ENCODE measurements around the gene MTFMT. TPM values are rescaled to one million over a fixed set of nuclear protein-coding genes. Genes with fewer than 3 reads are reported as not detected.

MTFMT gene
- total RNA-seq, 1 donor from 2014 or later: 6.8 TPM

GRCh38 chr15:64975390-64975789 is 54.0 kb downstream of the MTFMT start:
- H3K4me1 ChIP-seq (ENCODE audit: control insufficient read depth in 3 of 3, insufficient read depth in 3 of 3, low read length in 3 of 3): no peaks in the 10 kb centered on the region
- H3K27ac ChIP-seq (ENCODE audit: low read depth, low read length): no peak overlapping the region
- H3K9ac ChIP-seq (ENCODE audit: low read depth in 1 of 3, low read length in 3 of 3): no peak overlapping the region
- H3K9me3 ChIP-seq (ENCODE audit: control insufficient read depth in 3 of 3, low read length in 3 of 3): no peaks in the 10 kb centered on the region
- no peak overlapping the region for H3K4me3 ChIP-seq (ENCODE audit: low read length in 3 of 3)
- no peaks in the 10 kb centered on the region for H3K27me3 ChIP-seq (ENCODE audit: control insufficient read depth in 3 of 3, insufficient read depth in 3 of 3, low read length in 3 of 3)
- H3K36me3 ChIP-seq (ENCODE audit: control insufficient read depth in 3 of 3, insufficient read depth in 3 of 3, low read length in 3 of 3): peaks cover 18 to 52% (median 43%) of the 10 kb centered on the region in 3 donors

- no peaks in the 10 kb centered on the region for H3K9me3 ChIP-seq (ENCODE audit: control insufficient read depth in 3 of 3, low read length in 3 of 3)
- no peaks in the 10 kb centered on the region for H3K4me1 ChIP-seq (ENCODE audit: control insufficient read depth in 3 of 3, insufficient read depth in 3 of 3, low read length in 3 of 3)
- no peak overlapping the region for H3K27ac ChIP-seq (ENCODE audit: low read depth, low read length)
- no peak overlapping the region for H3K9ac ChIP-seq (ENCODE audit: low read depth in 1 of 3, low read length in 3 of 3)
- H3K36me3 ChIP-seq (ENCODE audit: control insufficient read depth in 3 of 3, insufficient read depth in 3 of 3, low read length in 3 of 3): peaks cover 16 to 42% (median 40%) of the 10 kb centered on the region in 3 donors
- H3K4me3 ChIP-seq (ENCODE audit: low read length in 3 of 3): no peak overlapping the region
- no peaks in the 10 kb centered on the region for H3K27me3 ChIP-seq (ENCODE audit: control insufficient read depth in 3 of 3, insufficient read depth in 3 of 3, low read length in 3 of 3)
Measured at GRCh38 chr15:64970698-64971097, 58.7 kb downstream of the MTFMT start.

- no peak overlapping the region for H3K9ac ChIP-seq (ENCODE audit: low read depth in 1 of 3, low read length in 3 of 3)
- peaks cover 23 to 46% (median 43%) of the 10 kb centered on the region in 3 donors for H3K36me3 ChIP-seq (ENCODE audit: control insufficient read depth in 3 of 3, insufficient read depth in 3 of 3, low read length in 3 of 3)
- H3K4me1 ChIP-seq (ENCODE audit: control insufficient read depth in 3 of 3, insufficient read depth in 3 of 3, low read length in 3 of 3): no peaks in the 10 kb centered on the region
- H3K27ac ChIP-seq (ENCODE audit: low read depth, low read length): no peak overlapping the region
- no peaks in the 10 kb centered on the region for H3K9me3 ChIP-seq (ENCODE audit: control insufficient read depth in 3 of 3, low read length in 3 of 3)
- no peaks in the 10 kb centered on the region for H3K27me3 ChIP-seq (ENCODE audit: control insufficient read depth in 3 of 3, insufficient read depth in 3 of 3, low read length in 3 of 3)
- no peak overlapping the region for H3K4me3 ChIP-seq (ENCODE audit: low read length in 3 of 3)
Measured at GRCh38 chr15:64969401-64969800, 60.0 kb downstream of the MTFMT start.

- Histone ChIP-seq H3K27ac (ENCODE audit: low read depth, low read length) (no peak overlapping the region), H3K36me3 (ENCODE audit: control insufficient read depth in 3 of 3, insufficient read depth in 3 of 3, low read length in 3 of 3) (peaks cover 48 to 75% (median 64%) of the 10 kb centered on the region in 3 donors), H3K4me3 (ENCODE audit: low read length in 3 of 3) (no peak overlapping the region), H3K4me1 (ENCODE audit: control insufficient read depth in 3 of 3, insufficient read depth in 3 of 3, low read length in 3 of 3) (no peaks in the 10 kb centered on the region), H3K9ac (ENCODE audit: low read depth in 1 of 3, low read length in 3 of 3) (no peak overlapping the region), H3K27me3 (ENCODE audit: control insufficient read depth in 3 of 3, insufficient read depth in 3 of 3, low read length in 3 of 3) (no peaks in the 10 kb centered on the region), H3K9me3 (ENCODE audit: control insufficient read depth in 3 of 3, low read length in 3 of 3) (no peaks in the 10 kb centered on the region)
Measured at GRCh38 chr15:64961013-64961412, 68.4 kb downstream of the MTFMT start.

GRCh38 chr15:64960153-64960552 is 69.3 kb downstream of the MTFMT start:
- Histone ChIP-seq H3K36me3 (ENCODE audit: control insufficient read depth in 3 of 3, insufficient read depth in 3 of 3, low read length in 3 of 3) (peaks cover 47 to 80% (median 68%) of the 10 kb centered on the region in 3 donors), H3K4me1 (ENCODE audit: control insufficient read depth in 3 of 3, insufficient read depth in 3 of 3, low read length in 3 of 3) (no peaks in the 10 kb centered on the region), H3K27ac (ENCODE audit: low read depth, low read length) (no peak overlapping the region), H3K27me3 (ENCODE audit: control insufficient read depth in 3 of 3, insufficient read depth in 3 of 3, low read length in 3 of 3) (no peaks in the 10 kb centered on the region), H3K9ac (ENCODE audit: low read depth in 1 of 3, low read length in 3 of 3) (no peak overlapping the region), H3K4me3 (ENCODE audit: low read length in 3 of 3) (no peak overlapping the region), H3K9me3 (ENCODE audit: control insufficient read depth in 3 of 3, low read length in 3 of 3) (no peaks in the 10 kb centered on the region)

- H3K27me3 ChIP-seq (ENCODE audit: control insufficient read depth in 3 of 3, insufficient read depth in 3 of 3, low read length in 3 of 3): no peaks in the 10 kb centered on the region
- H3K4me1 ChIP-seq (ENCODE audit: control insufficient read depth in 3 of 3, insufficient read depth in 3 of 3, low read length in 3 of 3): no peaks in the 10 kb centered on the region
- H3K9me3 ChIP-seq (ENCODE audit: control insufficient read depth in 3 of 3, low read length in 3 of 3): no peaks in the 10 kb centered on the region
- H3K4me3 ChIP-seq (ENCODE audit: low read length in 3 of 3): no peak overlapping the region
- no peak overlapping the region for H3K27ac ChIP-seq (ENCODE audit: low read depth, low read length)
- H3K9ac ChIP-seq (ENCODE audit: low read depth in 1 of 3, low read length in 3 of 3): no peak overlapping the region
- peaks cover 39 to 73% (median 61%) of the 10 kb centered on the region in 3 donors for H3K36me3 ChIP-seq (ENCODE audit: control insufficient read depth in 3 of 3, insufficient read depth in 3 of 3, low read length in 3 of 3)
Measured at GRCh38 chr15:64959128-64959527, 70.3 kb downstream of the MTFMT start.

- no peak overlapping the region for H3K9ac ChIP-seq (ENCODE audit: low read depth in 1 of 3, low read length in 3 of 3)
- no peaks in the 10 kb centered on the region for H3K4me1 ChIP-seq (ENCODE audit: control insufficient read depth in 3 of 3, insufficient read depth in 3 of 3, low read length in 3 of 3)
- H3K27ac ChIP-seq (ENCODE audit: low read depth, low read length): no peak overlapping the region
- H3K27me3 ChIP-seq (ENCODE audit: control insufficient read depth in 3 of 3, insufficient read depth in 3 of 3, low read length in 3 of 3): no peaks in the 10 kb centered on the region
- peaks cover 9 to 32% (median 22%) of the 10 kb centered on the region in 3 donors for H3K36me3 ChIP-seq (ENCODE audit: control insufficient read depth in 3 of 3, insufficient read depth in 3 of 3, low read length in 3 of 3)
- no peak overlapping the region for H3K4me3 ChIP-seq (ENCODE audit: low read length in 3 of 3)
- no peaks in the 10 kb centered on the region for H3K9me3 ChIP-seq (ENCODE audit: control insufficient read depth in 3 of 3, low read length in 3 of 3)
Measured at GRCh38 chr15:64954395-64954794, 75.0 kb downstream of the MTFMT start.

GRCh38 chr15:64951777-64952418 is 77.5 kb downstream of the MTFMT start:
- Histone ChIP-seq H3K4me3 (ENCODE audit: low read length in 3 of 3) (no peak overlapping the region), H3K36me3 (ENCODE audit: control insufficient read depth in 3 of 3, insufficient read depth in 3 of 3, low read length in 3 of 3) (peaks cover 3 to 16% (median 8%) of the 10 kb centered on the region in 3 donors), H3K9ac (ENCODE audit: low read depth in 1 of 3, low read length in 3 of 3) (no peak overlapping the region), H3K27me3 (ENCODE audit: control insufficient read depth in 3 of 3, insufficient read depth in 3 of 3, low read length in 3 of 3) (no peaks in the 10 kb centered on the region), H3K27ac (ENCODE audit: low read depth, low read length) (no peak overlapping the region), H3K4me1 (ENCODE audit: control insufficient read depth in 3 of 3, insufficient read depth in 3 of 3, low read length in 3 of 3) (no peaks in the 10 kb centered on the region), H3K9me3 (ENCODE audit: control insufficient read depth in 3 of 3, low read length in 3 of 3) (no peaks in the 10 kb centered on the region)

Other genes starting within 250 kb of the MTFMT start
- 2.1 TPM for gene PIF1, start 204.0 kb downstream of the MTFMT start, total RNA-seq
- 16.7 TPM for gene PLEKHO2, start 187.7 kb downstream of the MTFMT start, total RNA-seq
- 2.6 TPM for gene ANKDD1A, start 117.7 kb downstream of the MTFMT start, total RNA-seq
- 76.2 TPM for gene SPG21, start 39.7 kb downstream of the MTFMT start, total RNA-seq
- gene SLC51B, start 15.7 kb upstream of the MTFMT start, total RNA-seq: 0.52 TPM
- 15.1 TPM for gene RASL12, start 38.4 kb upstream of the MTFMT start, total RNA-seq
- gene KBTBD13, start 47.1 kb upstream of the MTFMT start, total RNA-seq: 1.6 TPM
- gene UBAP1L, start 85.6 kb upstream of the MTFMT start, total RNA-seq: 2.1 TPM
- 11.5 TPM for gene PDCD7, start 104.2 kb upstream of the MTFMT start, total RNA-seq
- gene CLPX, start 155.7 kb upstream of the MTFMT start, total RNA-seq: 42.3 TPM
- 38.1 TPM for gene CILP, start 181.8 kb upstream of the MTFMT start, total RNA-seq

All from skeletal muscle tissue (tissue), 4 donors.